Vagina (tissue), 2 donors: ENCODE measurements around the gene TOLLIP. TPM values are rescaled to one million over a fixed set of nuclear protein-coding genes. Genes with fewer than 3 reads are reported as not detected.
"Not testable (repeated sequence)": the region's sequence is repeated elsewhere in the genome, so short reads cannot be mapped to it uniquely, and the experiment has no call there.

ENCODE experiments used
- DNase-seq, 2 donors: peaks; one replicate each; pipeline ENCODE4 v3.0.0-alpha.2; 2017; ENCODE audit errors: extremely low spot score in 2 of 2
- H3K27ac ChIP-seq: fragments of 200-600 bp; sonication (generic); one replicate; pipeline ENCODE4 v1.5.1; 2019
- H3K27me3 ChIP-seq: fragments of 200-600 bp; sonication (generic); one replicate; pipeline ENCODE4 v1.5.1; 2019
- H3K36me3 ChIP-seq, 2 donors: fragments of 200-600 bp; sonication (generic); one replicate each; pipeline ENCODE4 v1.5.1; 2017 to 2019
- H3K4me1 ChIP-seq: fragments of 200-600 bp; sonication (generic); one replicate; pipeline ENCODE4 v1.5.1; 2019
- H3K4me3 ChIP-seq, 2 donors: fragments of 200-600 bp; sonication (generic); 1 replicate in 1 of 2; 2 replicates in 1 of 2; pipeline ENCODE4 v1.5.1; 2016 to 2019
- H3K9me3 ChIP-seq: fragments of 200-600 bp; sonication (generic); one replicate; pipeline ENCODE4 v1.5.1; 2019
- CTCF ChIP-seq, 3 experiments: fragments of 450-650 bp in 2 of 3; fragments of 200-600 bp in 1 of 3; sonication (generic) in 1 of 3; IDR thresholded peaks; one replicate each; pipeline ENCODE4 v1.5.1; 2017 to 2019; ENCODE audit warnings: antibody characterized with exemption in 3 of 3, mild to moderate bottlenecking in 2 of 3, moderate library complexity in 2 of 3
- POLR2A ChIP-seq, 2 donors: fragments of 450-650 bp; IDR thresholded peaks; one replicate each; pipeline ENCODE4 v1.6.1; 2017; ENCODE audit warnings: antibody characterized with exemption in 2 of 2, mild to moderate bottlenecking in 2 of 2, moderate library complexity in 2 of 2
- POLR2AphosphoS5 ChIP-seq, 2 donors: sonication (generic); formaldehyde crosslinking; IDR thresholded peaks; one replicate each; pipeline ENCODE4 v1.9.0; 2017; ENCODE audit warnings: antibody characterized with exemption in 2 of 2, mild to moderate bottlenecking in 2 of 2, low read depth in 1 of 2; ENCODE audit not compliant: insufficient read depth in 1 of 2
- intact Hi-C: fragments of 100-400 bp; cut with DNase I; formaldehyde crosslinking; loops from one replicate; pipeline ENCODE4 v1.15.1; 2023
- total RNA-seq: library from RNA; depleted of rRNA; stranded (reverse); fragments of >200 nt; gene quantifications from one replicate; pipeline ENCODE4 v1.2.3, GENCODE V29; 2016

The TOLLIP gene
- total RNA-seq, 1 donor from 2014 or later, result 52.5 TPM

DNA sequence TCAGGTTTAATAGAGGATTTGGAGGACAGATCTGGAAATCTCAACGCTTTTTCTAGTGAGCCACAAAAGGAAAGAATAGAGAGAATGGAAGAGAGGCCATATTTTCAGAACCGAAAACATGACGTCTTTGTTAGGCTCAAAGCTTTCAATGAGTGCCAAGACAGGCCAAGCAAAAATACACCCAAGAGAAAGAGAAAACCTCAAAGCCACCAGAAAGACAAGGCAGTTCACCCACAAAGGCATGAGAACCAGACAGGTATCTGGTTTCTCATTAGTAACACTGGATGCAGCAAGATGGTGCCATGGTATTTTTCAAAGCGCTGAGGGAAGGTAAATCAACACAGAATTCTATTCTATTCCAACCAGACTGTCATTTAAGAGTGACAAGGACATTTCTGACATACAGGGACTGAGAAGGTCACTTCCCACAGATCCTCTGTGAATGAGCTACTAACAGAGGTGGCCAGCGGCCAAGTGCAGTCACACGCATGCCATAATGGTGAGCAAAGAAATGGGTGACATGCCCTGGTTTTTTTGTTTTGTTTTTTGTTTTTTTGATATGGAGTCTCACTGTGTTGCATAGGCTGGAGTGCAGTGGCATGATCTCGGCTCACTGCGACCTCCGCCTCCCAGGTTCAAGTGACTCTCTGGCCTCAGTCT lies 41.9 kb downstream of the TOLLIP start:
- peaks cover 6% of the 10 kb centered on the region for H3K4me1 ChIP-seq
- H3K4me3 ChIP-seq, result no peak overlapping the region
- H3K36me3 ChIP-seq, result no peaks in the 10 kb centered on the region
- H3K27ac ChIP-seq, result no peak overlapping the region
- no peaks in the 10 kb centered on the region for H3K9me3 ChIP-seq
- H3K27me3 ChIP-seq, result no peaks in the 10 kb centered on the region
- intact Hi-C loops, result loop anchor here (5.0 kb wide), 1 partner anchor 495 kb away; the partner anchor contains the start of gene CTSD
- DNase-seq, result no peak
- no peak for TF ChIP-seq POLR2A (IDR thresholded peaks at IDR 0.05)
- TF ChIP-seq POLR2AphosphoS5 (IDR thresholded peaks at IDR 0.05; ENCODE audit: insufficient read depth in 1 of 2, low read depth in 1 of 2), result no peak

DNA sequence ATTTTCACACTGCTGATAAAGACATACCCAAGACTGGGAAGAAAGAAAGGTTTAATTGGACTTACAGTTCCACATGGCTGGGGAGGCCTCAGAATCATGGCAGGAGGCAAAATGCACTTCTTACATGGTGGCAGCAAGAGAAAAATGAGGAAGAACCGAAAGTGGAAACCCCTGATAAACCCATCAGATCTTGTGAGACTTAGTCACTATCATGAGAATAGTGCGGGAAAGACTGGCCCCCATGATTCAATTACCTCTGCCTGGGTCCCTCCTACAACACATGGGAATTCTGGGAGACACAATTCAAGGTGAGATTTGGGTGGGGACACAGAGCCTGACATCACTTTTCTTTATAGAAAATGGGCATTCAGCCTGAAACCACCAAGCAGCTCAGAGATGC lies 42.5 kb downstream of the TOLLIP start:
- DNase-seq, H3K9me3 ChIP-seq, H3K36me3 ChIP-seq, H3K4me3 ChIP-seq, H3K27ac ChIP-seq, H3K27me3 ChIP-seq: not testable (repeated sequence)
- intact Hi-C loops, result loop anchor here (5.0 kb wide), 1 partner anchor 495 kb away; the partner anchor contains the start of gene CTSD
- H3K4me1 ChIP-seq, result peaks cover 11% of the 10 kb centered on the region

- H3K4me1 ChIP-seq, result peaks cover 19% of the 10 kb centered on the region
- DNase-seq, H3K4me3 ChIP-seq, H3K27me3 ChIP-seq, H3K36me3 ChIP-seq, H3K27ac ChIP-seq, H3K9me3 ChIP-seq: not testable (repeated sequence)
- intact Hi-C loops, result loop anchor here (5.0 kb wide), 1 partner anchor 497 kb away; the partner anchor contains the start of gene CTSD
These were observed 44.0 kb downstream of the TOLLIP start for GRCh38 chr11:1265480-1265879.

DNA sequence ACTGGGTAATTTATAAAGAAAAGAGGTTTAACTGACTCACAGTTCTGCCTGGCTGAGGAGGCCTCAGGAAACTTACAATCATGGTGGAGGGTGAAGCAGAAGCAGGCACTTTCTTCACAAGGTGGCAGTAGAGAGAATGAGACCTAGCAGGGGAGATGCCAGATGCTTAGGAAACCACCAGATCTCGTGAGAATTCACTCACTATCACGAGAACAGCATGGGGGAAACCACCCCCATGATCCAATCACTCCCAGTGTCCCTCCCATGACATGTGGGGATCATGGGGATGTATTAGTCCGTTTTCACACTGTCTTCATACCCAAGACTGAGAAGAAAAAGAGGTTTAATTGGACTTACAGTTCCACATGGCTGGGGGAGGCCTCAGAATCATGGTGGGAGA lies 45.0 kb downstream of the TOLLIP start:
- H3K4me3 ChIP-seq, DNase-seq, H3K27ac ChIP-seq, H3K36me3 ChIP-seq, H3K9me3 ChIP-seq, H3K27me3 ChIP-seq, intact Hi-C loops: not testable (repeated sequence)
- peaks cover 19% of the 10 kb centered on the region for H3K4me1 ChIP-seq

DNA sequence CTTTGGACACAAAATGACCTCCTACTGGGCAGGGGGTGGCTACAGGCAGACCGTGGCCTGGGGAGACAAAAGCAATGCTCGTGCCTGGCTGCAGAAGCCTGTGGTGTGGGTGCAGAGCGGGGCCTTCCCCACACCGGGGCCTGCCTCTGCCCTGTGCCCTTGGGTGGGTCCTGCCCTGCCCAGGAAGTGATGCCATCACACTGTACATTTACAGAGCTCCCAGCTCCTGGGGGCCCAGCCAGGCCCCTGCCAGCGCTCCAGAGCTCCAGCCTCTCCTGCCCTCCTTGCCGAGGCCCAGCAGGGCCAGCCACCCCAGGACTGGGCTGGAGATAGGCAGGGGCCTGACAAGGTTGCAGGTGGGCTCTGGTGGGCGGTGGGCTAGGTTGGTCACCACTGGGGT lies 46.4 kb downstream of the TOLLIP start:
- Histone ChIP-seq H3K27me3 (no peaks in the 10 kb centered on the region), H3K27ac (peak overlapping the region; percentile 74), H3K4me3 (peak overlapping the region; percentile 48 to 49), H3K9me3 (no peaks in the 10 kb centered on the region), H3K36me3 (no peaks in the 10 kb centered on the region), H3K4me1 (peaks cover 19% of the 10 kb centered on the region)
- TF ChIP-seq POLR2AphosphoS5 (IDR thresholded peaks at IDR 0.05; ENCODE audit: insufficient read depth in 1 of 2, low read depth in 1 of 2) (no peak), CTCF (IDR thresholded peaks at IDR 0.05) (no peak), POLR2A (IDR thresholded peaks at IDR 0.05) (no peak)
- intact Hi-C loops, result no loop called here
- DNase-seq, result no peak

DNA sequence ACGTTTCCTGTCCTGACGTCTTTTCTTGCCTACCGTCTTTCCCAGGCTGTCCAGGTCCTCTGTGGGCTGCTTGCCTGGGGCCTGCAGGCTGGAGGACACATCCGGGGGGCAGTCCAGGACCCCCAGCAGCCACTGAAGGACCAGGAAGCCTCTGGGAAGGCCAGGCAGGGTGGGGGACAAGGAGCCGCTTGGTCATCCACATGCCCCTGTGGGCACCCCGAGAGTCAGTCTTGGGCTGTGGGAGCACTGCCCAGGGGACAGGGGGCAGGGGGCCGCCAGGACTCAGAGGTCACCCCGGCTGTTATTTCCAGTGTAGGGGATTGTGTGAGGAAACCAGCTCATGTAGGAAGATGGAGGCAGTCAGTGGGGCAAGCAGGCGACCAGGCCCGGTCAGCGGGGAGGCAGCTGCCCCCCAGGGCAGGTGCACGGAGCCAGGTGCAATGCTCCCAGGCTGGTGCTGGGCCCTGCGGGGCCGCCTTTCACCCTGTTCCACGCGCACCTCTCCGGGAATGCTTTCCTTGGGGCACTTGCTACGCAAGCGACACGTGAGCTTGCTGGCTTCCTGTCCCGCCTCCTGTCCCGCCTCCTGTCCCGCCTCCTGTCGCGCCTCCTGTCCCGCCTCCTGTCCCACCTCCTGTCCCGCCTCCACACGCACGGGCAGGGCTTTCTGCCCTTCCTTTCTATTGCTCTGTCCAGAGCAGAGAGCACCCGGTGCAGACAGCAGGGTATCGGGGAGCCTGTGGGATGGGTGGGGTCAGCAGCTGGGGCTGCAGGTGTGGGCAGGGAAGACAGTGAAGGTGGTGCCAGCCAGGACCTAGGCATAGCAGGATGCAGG lies 47.0 kb downstream of the TOLLIP start:
- Histone ChIP-seq H3K36me3 (no peaks in the 10 kb centered on the region), H3K4me3 (peak overlapping the region; percentile 48 to 49), H3K27me3 (no peaks in the 10 kb centered on the region), H3K4me1 (peaks cover 19% of the 10 kb centered on the region), H3K9me3 (no peaks in the 10 kb centered on the region), H3K27ac (peak overlapping the region; percentile 74)
- TF ChIP-seq CTCF (IDR thresholded peaks at IDR 0.05) (no peak), POLR2AphosphoS5 (IDR thresholded peaks at IDR 0.05; ENCODE audit: insufficient read depth in 1 of 2, low read depth in 1 of 2) (peak; percentile 46 to 83), POLR2A (IDR thresholded peaks at IDR 0.05) (peak in 1 of 2 donors; percentile 39)
- intact Hi-C loops, result no loop called here
- peak in 1 of 2 donors; percentile 93 for DNase-seq
